K562 (cell line): ENCODE results near the gene C1QTNF8.

Experiments
- MTA3 ChIP-seq: fragments of 450-650 bp; formaldehyde crosslinking; IDR thresholded peaks from 2 replicates; pipeline ENCODE4 v1.6.1; 2017; ENCODE audit warnings: mild to moderate bottlenecking, borderline replicate concordance
- POLR2A ChIP-seq: fragments of 450-650 bp; conservative IDR thresholded peaks from 2 replicates; pipeline ENCODE4 v1.6.1; 2016
- TF ChIP-seq, protein P1 (sequence below), 3 experiments: IDR thresholded peaks in 2 of 3; conservative IDR thresholded peaks in 1 of 3; 2 replicates each; pipeline ENCODE4 v1.5.1; 2011 to 2012; ENCODE audit warnings: low read length in 3 of 3, mild to moderate bottlenecking in 3 of 3, control low read depth in 2 of 3, improper control_type of control experiment in 1 of 3, inconsistent platforms in 1 of 3, low read depth in 1 of 3, mixed read lengths in 1 of 3, moderate library complexity in 1 of 3; ENCODE audit not compliant: insufficient read depth in 2 of 3
- TF ChIP-seq, protein P2 (sequence below): sonication (generic); formaldehyde crosslinking; IDR thresholded peaks from 2 replicates; pipeline ENCODE4 v1.8.1; 2023; ENCODE audit warnings: mild to moderate bottlenecking, missing genetic modification reagents, moderate library complexity

DNA sequence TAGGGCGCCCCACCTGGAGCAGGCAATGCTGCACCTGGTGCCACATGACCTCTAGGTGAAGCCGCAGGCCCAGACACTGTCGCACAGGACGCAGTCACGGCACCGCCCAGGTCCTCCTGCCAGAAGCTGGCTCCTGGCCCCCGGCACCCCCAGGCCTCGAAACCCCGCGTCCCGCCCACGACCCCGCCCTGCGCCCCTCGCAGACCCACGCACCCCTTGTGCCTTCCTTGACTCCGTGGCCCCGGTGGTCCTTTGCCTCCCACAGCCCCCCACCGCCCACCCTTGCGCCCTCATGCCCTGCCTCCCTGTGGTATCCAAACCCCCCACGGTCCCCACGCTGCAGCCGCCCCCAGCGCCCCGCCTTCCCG lies 6.3 kb upstream of the C1QTNF8 start:
- TF ChIP-seq, protein P1, sequence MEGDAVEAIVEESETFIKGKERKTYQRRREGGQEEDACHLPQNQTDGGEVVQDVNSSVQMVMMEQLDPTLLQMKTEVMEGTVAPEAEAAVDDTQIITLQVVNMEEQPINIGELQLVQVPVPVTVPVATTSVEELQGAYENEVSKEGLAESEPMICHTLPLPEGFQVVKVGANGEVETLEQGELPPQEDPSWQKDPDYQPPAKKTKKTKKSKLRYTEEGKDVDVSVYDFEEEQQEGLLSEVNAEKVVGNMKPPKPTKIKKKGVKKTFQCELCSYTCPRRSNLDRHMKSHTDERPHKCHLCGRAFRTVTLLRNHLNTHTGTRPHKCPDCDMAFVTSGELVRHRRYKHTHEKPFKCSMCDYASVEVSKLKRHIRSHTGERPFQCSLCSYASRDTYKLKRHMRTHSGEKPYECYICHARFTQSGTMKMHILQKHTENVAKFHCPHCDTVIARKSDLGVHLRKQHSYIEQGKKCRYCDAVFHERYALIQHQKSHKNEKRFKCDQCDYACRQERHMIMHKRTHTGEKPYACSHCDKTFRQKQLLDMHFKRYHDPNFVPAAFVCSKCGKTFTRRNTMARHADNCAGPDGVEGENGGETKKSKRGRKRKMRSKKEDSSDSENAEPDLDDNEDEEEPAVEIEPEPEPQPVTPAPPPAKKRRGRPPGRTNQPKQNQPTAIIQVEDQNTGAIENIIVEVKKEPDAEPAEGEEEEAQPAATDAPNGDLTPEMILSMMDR (IDR thresholded peaks at IDR 0.05 in 2 of 3, conservative IDR thresholded peaks at IDR 0.05 in 1 of 3; ENCODE audit: insufficient read depth in 2 of 3, low read depth in 1 of 3, low read length in 3 of 3) = no peak
- no peak for TF ChIP-seq POLR2A
- TF ChIP-seq, protein P2, sequence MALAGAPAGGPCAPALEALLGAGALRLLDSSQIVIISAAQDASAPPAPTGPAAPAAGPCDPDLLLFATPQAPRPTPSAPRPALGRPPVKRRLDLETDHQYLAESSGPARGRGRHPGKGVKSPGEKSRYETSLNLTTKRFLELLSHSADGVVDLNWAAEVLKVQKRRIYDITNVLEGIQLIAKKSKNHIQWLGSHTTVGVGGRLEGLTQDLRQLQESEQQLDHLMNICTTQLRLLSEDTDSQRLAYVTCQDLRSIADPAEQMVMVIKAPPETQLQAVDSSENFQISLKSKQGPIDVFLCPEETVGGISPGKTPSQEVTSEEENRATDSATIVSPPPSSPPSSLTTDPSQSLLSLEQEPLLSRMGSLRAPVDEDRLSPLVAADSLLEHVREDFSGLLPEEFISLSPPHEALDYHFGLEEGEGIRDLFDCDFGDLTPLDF (CRISPR knock-in tag) = no peak
- TF ChIP-seq MTA3 = no peak
